Middle frontal gyrus (tissue), 1 donor: ENCODE results near the gene MCRIP2.
A peak's percentile ranks its signal among the peaks of the same experiment; 100 is the strongest.
"Not testable (repeated sequence)": the region's sequence is repeated elsewhere in the genome, so short reads cannot be mapped to it uniquely, and the experiment has no call there.

Source experiments
- DNase-seq: peaks from one replicate; pipeline ENCODE4 v3.0.0-alpha.2; 2015; ENCODE audit warnings: low spot score; ENCODE audit errors: extremely low spot score

Gene MCRIP2

GRCh38 chr16:680967-681745 is 39.5 kb downstream of the MCRIP2 start:
- DNase-seq: no peak

GRCh38 chr16:681746-682427 is 40.3 kb downstream of the MCRIP2 start:
- DNase-seq: no peak

GRCh38 chr16:682493-683395 is 41.1 kb downstream of the MCRIP2 start:
- no peak for DNase-seq

GRCh38 chr16:683396-684070 is 41.9 kb downstream of the MCRIP2 start:
- no peak for DNase-seq

- peak; percentile 93 for DNase-seq
Observed at GRCh38 chr16:684071-684794, 42.6 kb downstream of the MCRIP2 start, which contains the start of gene JMJD8. Gene JMJD8, minus strand, starts transcription at chr16:684334. Its CDS starts 15 bp downstream, at chr16:684319.

- DNase-seq: no peak
Observed at GRCh38 chr16:684961-685696, 43.5 kb downstream of the MCRIP2 start.

DNA sequence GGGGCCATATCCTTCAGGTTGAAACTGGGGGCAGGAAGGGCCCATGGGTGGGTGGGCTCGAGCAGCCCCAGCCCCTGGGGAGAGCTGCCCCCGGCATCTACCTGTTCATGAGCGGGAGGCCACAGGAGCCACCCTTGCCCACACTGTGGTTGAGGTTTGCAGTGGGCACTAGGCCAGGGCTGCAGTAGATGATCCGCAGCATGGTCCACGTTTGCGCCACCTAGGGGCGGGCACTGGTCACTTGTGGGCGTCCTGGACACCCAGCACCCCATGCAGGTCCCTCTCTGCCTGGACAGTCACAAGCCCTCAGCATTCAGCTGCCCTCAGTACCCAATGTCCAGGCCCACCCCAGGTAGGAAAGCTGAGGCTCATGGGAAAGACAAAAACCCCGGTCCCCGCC is 44.3 kb downstream of the MCRIP2 start:
- DNase-seq: no peak

GRCh38 chr16:686459-687260 is 45.0 kb downstream of the MCRIP2 start:
- DNase-seq: no peak

DNA sequence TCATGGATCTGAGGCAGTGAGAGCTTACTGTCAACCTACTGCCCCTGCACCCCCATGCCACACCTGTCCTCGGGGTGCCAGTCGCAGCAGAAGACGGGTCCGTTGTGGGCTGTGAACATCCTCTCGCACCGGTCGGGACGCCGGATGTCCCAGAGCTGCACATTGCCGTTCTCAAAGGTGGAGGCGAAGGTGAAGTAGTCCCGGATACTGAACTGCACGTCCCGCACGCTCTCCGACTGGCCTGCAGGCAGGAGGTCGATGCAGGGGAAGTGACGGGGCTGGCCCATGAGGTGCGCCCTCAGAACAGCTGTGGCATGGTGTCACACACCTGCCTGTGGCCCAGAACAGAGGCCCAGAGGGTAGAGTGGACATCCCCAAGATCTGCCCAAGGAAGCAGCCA is 45.9 kb downstream of the MCRIP2 start:
- no peak for DNase-seq

DNA sequence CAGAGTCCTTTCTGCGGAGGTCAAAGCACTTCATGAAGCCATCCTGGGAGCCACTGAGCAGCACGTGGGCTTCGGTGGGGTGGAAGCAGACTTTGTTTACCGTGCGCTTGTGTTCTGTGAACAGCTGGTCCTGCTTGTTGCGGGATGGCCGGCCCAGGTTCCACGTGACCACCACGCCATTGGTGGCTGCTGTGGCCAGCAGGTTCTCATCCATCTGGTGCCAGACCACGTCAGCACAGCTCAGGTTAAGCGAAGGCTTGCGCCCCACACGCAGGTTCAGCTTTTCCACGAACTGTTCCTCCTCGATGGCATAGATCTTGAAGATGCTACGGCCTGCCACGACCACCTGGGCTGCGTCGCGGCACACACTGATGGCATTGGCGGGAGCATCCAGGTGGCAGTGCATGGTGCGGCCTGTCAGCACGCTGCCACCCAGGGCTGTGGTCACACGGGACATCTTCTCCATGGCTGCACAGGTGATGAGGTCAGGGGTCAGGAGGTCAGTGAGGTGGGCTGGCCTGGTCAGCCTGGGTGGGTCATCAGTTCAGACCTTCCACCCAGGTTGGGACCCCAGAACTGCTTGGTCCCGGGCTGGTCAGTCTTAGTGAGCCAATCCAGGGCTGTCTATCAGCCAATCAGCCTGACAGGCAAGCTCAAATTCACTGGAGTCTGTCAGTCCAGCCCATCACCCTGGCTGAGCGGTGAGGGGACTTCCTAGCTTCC is 47.7 kb downstream of the MCRIP2 start:
- no peak for DNase-seq

- DNase-seq: not testable (repeated sequence)
Observed at GRCh38 chr16:691242-691641, 49.6 kb downstream of the MCRIP2 start.

DNA sequence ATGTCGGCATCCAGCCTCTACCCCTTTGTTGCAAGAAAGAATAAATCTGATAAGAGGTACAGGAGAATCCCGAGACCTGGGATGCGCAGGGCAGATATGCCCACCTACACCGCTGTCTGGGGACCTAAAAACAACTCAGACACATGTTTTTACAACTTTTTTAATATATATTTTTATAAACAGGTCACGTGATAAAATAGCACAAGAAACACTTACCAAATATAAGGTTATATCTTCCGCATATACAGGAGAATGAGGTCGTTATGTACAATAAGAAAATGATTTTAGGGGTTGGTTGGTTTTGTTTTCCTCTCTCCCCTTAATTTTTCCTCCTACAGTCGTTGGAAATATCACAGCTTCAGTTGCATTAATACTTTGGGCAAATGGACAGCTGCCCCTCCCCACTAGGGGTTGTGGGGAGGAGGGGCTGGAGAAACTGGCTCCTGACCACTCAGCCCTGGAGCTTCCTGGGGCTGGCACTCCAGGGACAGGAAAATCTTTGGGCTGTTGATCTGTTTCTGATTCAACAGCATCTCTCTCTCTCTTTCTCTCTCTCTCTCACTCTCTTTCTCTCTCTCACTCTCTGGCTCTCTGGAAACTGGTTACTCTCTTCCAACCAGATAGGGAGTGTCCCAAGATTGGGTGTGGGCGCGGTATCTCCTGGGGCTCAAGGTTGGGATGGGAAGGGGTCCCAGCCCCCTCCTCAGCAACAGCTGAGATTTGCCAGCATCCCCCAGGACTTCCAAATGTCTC is 50.9 kb downstream of the MCRIP2 start:
- no peak for DNase-seq

- no peak for DNase-seq
Observed at GRCh38 chr16:693364-693763, 51.7 kb downstream of the MCRIP2 start.

- no peak for DNase-seq
Observed at GRCh38 chr16:693766-694165, 52.1 kb downstream of the MCRIP2 start.

DNA sequence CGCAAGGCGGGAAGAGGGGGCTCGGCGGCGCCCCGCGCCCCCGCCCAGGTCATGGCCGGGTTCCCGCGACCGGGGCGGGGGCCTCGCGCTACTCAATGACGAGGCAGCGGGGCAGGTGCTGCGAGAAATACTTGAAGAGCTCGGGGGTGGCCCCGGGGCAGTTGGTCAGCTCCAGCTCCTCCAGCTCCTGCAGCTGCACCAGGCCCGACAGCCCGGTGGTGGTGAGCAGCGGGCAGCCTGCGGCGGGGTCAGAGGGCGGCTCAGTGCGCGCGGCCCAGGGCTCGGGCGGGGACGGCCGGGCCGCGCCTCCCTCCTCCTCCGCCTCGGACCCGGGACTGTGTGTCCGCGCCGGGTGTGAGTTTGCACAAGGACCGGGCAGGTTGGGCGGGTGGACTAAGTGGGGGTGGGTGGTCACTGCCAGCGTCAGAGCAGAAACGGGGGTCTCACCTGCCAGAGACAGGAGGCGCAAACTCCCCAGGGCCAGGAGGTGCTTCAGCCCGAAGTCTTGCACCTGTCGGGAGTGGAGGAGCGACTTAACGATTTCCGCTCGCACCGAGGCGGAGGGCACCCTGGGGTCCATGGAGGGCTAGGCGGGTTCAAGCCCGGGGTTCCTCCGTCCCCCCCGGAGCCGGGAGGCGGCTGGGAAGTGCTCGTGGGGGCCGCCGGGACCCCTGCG is 52.7 kb downstream of the MCRIP2 start:
- no peak for DNase-seq

GRCh38 chr16:694863-695354 is 53.3 kb downstream of the MCRIP2 start:
- no peak for DNase-seq
